Endothelial cell of umbilical vein (primary cell): ENCODE measurements around the gene PIM2.

Experiments used
- MAX ChIP-seq: IDR thresholded peaks from 2 replicates; pipeline ENCODE4 v1.6.1; 2011; ENCODE audit not compliant: insufficient read depth, insufficient read length
- POLR2A ChIP-seq: IDR thresholded peaks from 2 replicates; pipeline ENCODE4 v1.6.1; 2012; ENCODE audit warnings: low read depth, mild to moderate bottlenecking, control low read depth, low read length
- POLR2AphosphoS5 ChIP-seq: IDR thresholded peaks from 2 replicates; pipeline ENCODE4 v1.6.1; 2012; ENCODE audit warnings: low read depth, mild to moderate bottlenecking, control low read depth, low read length, moderate library complexity; ENCODE audit not compliant: insufficient read depth
- TF ChIP-seq, protein P1 (sequence below), 2 donors: IDR thresholded peaks; 1 replicate in 1 of 2; 2 replicates in 1 of 2; pipeline ENCODE4 v1.5.1; 2011; ENCODE audit warnings: low read length in 2 of 2, mild to moderate bottlenecking in 2 of 2, moderate library complexity in 2 of 2, control low read depth in 1 of 2, inconsistent platforms in 1 of 2, low read depth in 1 of 2; ENCODE audit not compliant: insufficient read depth in 1 of 2; ENCODE audit errors: extremely low read depth in 1 of 2

- TF ChIP-seq, protein P1, sequence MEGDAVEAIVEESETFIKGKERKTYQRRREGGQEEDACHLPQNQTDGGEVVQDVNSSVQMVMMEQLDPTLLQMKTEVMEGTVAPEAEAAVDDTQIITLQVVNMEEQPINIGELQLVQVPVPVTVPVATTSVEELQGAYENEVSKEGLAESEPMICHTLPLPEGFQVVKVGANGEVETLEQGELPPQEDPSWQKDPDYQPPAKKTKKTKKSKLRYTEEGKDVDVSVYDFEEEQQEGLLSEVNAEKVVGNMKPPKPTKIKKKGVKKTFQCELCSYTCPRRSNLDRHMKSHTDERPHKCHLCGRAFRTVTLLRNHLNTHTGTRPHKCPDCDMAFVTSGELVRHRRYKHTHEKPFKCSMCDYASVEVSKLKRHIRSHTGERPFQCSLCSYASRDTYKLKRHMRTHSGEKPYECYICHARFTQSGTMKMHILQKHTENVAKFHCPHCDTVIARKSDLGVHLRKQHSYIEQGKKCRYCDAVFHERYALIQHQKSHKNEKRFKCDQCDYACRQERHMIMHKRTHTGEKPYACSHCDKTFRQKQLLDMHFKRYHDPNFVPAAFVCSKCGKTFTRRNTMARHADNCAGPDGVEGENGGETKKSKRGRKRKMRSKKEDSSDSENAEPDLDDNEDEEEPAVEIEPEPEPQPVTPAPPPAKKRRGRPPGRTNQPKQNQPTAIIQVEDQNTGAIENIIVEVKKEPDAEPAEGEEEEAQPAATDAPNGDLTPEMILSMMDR (IDR thresholded peaks at IDR 0.05; ENCODE audit: extremely low read depth in 1 of 2, insufficient read depth in 1 of 2, low read depth in 1 of 2, low read length in 2 of 2), result no peak
- TF ChIP-seq POLR2AphosphoS5 (no peak), POLR2A (no peak), MAX (no peak)
These were observed 17.8 kb downstream of the PIM2 start for GRCh38 chrX:48901069-48901468.
